DMS153 treated with DMSO at 0.1 percent for 48 hours (cell line): ENCODE results near the gene KLHL17.
"Not testable (repeated sequence)": the region's sequence is repeated elsewhere in the genome, so short reads cannot be mapped to it uniquely, and the experiment has no call there.

Experiments
- DNase-seq: peaks from one replicate; lab custom pipeline; 2025; ENCODE audit not compliant: unreplicated experiment; lab: John Stamatoyannopoulos, UW

The KLHL17 gene

DNA sequence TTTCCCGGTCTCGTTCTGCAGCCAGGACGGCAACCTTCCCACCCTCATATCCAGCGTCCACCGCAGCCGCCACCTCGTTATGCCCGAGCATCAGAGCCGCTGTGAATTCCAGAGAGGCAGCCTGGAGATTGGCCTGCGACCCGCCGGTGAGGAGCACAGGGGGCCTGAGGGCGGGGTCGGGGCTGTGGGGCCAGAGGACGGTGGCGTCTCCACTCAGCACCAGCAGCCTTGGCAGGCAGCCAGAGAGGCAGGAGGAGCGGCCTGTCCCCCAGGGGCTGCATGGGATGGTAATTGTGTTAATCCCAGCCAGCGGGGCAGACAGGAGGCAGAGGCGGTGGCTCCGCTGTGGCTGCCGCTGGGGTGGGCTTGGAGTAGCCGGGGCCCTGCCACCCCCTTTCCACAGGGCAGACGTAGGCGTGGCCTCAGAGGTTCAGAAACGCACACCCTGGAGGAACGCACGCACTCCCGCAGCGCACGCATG, 24.6 kb upstream of the KLHL17 start:
- DNase-seq = peak; percentile 46

DNA sequence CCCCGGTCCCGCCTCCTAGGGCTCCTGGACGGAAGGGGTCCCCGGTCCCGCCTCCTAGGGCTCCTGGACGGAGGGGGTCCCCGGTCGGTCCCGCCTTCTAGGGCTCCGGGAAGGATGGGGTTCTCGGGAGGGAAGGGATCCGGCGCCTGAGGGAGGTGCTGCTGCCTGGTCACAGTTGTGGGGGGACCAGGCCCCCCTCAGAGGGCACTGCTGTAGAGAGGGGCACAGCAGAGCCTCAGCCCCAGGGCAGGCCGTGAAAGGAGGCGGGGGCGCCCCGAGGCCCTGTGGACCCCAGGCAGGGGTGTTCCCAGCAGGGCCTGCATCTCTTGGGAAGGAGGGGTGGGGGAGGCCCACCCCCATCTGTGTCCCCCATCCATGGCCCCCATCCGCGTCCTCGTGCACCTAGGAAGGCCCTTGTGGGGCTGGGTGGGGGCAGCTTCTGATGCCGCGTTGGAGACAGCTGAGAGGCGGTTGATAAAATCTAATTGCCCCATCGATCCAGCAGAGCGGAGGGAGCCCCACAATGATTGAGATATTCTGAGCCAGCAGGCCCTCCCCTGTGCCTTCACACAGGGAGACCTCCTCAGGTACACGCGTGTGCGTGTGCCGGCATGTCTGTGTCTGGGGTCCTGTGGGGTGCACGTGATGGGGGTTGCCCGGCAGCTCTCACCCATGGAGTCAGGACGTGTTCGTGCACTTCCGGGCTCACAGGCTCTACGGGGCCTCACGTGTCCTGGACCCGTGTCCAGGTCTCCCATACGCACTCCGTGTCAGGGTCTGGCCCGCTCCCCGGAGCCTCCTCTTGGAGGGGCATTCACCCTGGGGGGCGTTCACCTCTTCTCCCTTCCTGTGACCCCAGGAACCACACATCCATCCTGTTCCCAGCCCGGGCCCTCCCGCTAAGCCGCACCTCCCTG, 23.8 kb upstream of the KLHL17 start:
- no peak for DNase-seq

DNA sequence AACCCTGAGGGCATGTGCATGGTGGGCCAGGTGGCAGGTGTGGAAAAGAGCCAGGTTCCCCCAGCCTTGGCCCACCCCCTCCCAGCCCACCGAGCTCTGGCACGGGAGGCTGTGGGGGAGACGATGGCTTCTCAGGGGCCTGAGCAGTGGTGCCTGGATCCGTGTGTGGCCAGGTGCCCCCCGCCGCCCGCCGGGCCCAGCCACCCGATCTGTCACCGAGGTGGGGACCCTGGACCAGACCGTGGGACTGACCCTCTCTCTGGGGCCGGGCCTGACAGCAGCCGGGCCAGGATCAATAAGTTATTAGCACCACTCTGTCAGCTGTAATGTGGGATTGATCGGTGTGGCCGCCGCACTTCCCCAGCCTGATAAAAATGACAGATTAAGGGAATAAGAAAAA, 22.9 kb upstream of the KLHL17 start:
- no peak for DNase-seq

DNA sequence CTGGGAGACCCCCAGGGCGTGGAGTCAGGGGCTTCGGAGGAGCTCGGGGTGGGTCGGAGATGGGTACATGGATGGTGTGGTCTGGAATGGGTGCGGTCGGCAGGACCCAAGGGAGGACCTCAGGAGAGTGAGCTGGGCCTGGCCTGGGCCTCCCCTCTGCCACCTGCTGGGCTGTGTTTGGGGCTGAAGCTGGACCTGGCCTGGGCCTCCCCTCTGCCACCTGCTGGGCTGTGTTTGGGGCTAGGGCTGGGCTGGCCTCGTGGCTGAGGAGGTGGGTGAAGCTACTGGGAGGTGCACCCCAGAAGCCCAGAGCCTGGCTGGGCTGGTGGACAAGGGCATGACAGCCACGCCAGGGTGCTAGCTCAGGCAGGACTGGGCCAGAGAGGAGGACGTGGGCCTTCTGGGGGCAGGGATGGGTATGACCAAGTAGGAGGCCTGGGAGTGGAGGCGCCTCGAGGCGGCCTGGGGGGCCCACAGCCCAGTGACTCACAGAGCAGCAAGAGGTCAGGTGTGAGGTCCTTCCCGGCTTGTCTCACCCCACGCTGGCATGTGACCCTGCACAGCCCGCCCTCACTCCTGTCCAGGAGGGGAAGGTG, 22.2 kb upstream of the KLHL17 start:
- DNase-seq = no peak

DNA sequence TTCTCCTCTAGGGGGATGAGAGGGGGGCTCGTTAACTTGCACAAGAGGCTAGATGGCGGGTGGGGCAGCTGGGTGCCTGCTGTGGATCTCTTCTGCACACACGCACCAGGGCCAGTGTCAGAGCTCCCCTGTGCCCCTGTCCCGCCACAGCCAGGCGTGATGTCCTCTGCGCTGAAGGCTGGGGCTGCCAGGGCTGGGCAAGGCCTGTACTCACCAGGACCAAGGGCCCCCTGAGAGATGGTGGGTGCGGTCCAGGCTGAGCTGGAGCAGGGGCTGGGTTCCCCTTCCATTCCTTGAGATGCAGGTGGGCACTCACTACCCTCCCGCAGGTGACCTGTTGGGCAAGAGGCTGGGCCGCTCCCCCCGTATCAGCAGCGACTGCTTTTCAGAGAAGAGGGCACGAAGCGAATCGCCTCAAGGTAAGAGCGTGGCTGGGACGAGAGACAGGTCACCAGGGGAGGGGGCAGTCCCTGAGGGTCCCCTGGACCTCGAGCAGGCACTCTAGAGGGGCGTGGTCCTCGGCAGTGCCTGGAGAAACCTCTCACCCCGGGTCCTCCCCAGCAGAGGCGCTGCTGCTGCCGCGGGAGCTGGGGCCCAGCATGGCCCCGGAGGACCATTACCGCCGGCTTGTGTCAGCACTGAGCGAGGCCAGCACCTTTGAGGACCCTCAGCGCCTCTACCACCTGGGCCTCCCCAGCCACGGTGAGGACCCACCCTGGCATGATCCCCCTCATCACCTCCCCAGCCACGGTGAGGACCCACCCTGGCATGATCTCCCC, 21.5 kb upstream of the KLHL17 start:
- no peak for DNase-seq

DNA sequence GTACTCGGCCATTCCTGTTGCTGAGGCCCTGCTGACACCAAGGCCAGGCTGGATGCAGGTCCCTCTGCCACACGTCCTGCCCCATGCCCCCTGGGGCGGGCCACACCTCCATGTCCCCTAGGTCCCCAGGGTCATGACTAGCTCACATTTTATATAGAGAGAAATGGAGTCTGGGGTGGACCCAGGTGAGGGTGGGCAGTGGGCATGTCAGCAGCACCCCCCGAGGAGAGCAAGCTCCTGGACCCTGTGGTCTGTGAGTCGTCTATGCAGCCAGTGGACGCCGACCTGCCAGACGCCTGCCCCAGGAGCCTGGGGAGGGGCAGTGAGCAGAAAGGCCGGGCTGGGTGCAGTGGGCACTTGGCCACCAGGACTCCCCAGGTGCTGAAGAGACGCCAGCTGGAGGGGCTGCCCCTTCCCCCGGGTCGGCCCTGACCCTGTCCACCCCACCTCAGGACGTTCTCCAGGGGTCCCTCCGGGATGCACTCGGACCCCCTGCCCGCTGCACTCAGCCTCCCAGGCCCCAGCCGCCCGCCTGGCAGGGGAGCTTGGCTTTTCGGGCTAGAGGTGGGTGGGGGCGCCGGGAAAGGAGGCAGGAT, 20.8 kb upstream of the KLHL17 start:
- no peak for DNase-seq

DNA sequence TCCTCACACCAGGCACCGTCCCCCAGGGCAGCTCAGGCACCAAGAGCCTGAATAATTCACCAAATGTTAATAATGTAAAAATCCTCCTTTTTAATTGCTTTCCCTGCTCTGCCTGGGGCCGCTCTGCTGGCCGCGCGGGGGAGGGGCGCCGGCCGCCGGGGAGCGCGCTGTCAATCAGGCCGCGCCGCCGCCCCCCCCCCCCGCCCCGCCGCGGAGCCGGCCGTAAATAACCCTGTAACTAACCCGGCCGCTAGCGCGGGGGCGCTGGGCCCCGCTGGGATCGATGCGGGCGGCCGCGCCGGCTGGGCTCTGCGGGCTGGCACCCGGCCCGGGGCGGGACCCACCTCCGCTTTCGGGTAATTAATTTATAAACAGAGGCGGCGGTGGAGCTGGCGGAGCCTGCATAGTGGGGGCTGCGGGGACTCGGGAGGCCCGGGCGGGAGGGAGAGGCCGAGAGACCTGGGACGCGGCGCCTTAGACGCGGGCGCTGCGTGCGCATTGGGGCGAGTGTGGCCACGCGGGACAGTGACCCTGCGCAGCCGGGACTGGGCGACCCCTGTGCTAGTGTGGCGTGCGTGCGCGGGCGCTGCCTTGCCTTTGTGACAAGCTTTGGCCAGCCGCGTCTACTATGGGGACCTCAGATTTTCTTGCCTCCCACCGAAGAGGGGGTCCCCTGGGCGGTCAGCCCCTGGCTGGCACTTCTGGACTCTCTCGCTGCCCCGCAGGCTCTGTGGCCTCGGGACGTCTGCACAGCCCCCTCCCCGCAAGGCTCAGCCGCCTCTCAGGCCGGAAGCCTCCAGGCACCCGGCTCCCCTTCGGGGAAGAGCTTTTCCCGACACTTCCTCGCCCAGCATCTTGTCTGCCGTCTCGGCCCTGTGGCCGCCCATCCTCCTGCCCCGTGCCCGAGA, 20.0 kb upstream of the KLHL17 start:
- DNase-seq = peak; percentile 69

DNA sequence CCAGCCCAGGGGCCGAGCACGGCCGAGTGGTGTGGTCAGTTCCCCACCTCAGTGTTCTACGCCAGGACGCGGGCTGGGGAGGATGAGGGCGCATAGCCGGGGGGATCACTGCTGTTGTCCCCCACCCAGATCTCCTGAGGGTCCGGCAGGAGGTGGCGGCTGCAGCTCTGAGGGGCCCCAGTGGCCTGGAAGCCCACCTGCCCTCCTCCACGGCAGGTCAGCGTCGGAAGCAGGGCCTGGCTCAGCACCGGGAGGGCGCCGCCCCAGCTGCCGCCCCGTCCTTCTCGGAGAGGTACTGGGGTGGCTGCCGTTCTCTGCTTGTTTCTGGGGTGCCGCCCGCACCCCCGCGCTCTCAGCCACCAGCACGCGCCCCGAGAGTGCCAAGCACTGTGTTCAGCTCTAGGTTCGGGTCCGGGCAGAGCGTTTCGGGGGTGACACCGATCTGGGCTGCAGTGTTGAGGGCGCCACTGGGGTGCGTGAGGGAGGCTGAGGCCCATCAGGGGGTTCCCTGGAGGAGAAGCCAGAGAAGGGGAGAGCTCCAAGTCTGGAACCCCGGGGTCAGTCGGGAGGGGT, 19.3 kb upstream of the KLHL17 start:
- DNase-seq = no peak

DNA sequence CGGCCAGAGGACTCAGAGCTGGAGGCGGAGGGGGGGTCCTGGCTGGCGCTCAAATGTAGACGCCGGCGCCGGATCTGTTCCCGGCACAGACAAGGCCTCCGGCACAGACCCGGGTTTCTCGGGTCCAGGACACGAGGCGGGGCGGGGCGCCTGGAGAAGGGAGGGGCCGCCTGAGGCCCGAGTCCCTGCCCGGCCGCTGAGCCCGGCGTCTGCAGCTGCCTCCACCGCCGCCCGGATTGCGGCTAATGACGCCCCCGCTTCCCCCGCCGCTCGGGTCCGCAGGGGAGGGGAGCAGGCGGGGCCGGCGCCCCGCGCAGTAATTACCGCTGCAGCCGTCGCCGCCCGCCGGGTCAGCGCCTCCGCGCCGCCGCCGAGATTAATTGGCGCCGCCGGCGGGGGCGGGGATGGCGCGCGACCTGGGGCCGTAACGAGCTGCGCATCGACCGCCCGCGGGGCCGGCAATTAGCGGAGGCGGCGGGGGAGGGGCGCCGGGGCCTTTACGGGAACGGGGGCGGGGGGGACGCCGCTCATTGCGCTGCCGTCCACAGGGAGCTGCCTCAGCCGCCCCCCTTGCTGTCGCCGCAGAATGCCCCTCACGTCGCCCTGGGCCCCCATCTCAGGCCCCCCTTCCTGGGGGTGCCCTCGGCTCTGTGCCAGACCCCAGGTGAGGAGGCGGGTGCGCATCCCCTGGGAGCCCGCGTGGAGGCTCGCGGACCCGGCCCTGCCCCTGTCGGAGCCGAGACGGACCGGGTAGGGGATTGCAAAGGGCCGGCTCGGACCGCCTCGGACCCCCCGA, 18.6 kb upstream of the KLHL17 start:
- DNase-seq = peak; percentile 89

DNA sequence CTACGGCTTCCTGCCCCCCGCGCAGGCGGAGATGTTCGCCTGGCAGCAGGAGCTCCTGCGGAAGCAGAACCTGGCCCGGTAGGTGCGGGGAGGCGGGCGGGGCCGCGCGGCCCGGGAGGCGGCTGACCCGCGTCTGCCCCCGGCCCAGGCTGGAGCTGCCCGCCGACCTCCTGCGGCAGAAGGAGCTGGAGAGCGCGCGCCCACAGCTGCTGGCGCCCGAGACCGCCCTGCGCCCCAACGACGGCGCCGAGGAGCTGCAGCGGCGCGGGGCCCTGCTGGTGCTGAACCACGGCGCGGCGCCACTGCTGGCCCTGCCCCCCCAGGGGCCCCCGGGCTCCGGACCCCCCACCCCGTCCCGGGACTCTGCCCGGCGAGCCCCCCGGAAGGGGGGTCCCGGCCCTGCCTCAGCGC, 18.0 kb upstream of the KLHL17 start:
- DNase-seq = no peak

DNA sequence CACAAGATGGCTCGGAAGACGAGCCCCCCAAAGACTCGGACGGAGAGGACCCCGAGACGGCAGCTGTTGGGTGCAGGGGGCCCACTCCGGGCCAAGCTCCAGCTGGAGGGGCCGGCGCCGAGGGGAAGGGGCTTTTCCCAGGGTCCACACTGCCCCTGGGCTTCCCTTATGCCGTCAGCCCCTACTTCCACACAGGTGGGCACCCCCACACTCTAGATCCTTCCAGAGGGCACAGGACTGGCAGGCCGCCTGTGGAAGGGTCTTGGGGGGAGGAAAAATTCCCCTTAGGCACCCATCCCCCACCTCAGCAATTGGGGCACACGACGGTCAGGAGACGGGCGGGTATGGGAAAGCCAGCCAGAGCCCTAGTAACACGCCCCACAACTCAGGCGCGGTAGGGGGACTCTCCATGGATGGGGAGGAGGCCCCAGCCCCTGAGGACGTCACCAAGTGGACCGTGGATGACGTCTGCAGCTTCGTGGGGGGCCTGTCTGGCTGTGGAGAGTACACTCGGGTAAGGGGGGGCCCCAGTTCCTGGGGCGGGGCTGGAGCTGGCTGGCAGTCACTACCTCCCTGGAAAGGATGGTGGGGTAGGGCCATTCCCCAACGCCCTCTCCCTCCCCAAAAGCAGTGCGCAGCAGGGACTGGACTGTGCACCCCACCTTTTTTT, 17.4 kb upstream of the KLHL17 start:
- no peak for DNase-seq

DNA sequence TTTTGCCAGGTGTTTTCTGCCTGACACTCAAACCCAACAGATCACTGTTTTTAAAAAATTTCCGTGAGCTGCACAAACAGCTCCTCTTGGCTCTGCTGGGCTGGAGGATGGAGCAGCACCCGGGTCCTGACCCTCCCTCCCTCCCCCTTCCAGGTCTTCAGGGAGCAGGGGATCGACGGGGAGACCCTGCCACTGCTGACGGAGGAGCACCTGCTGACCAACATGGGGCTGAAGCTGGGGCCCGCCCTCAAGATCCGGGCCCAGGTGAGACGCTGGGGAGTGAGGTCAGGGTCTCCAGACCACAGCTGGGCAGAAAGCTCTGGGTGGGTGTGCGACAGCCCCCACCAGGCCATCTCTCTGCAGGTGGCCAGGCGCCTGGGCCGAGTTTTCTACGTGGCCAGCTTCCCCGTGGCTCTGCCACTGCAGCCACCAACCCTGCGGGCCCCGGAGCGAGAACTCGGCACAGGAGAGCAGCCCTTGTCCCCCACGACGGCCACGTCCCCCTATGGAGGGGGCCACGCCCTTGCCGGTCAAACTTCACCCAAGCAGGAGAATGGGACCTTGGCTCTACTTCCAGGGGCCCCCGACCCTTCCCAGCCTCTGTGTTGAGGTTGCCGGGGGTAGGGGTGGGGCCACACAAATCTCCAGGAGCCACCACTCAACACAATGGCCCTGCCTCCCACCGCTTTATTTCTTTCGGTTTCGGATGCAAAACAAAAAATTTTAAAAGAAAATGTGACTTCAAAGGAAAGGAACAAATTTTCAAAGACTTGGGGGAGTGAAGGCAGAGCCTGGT, 16.6 kb upstream of the KLHL17 start:
- DNase-seq = no peak

DNA sequence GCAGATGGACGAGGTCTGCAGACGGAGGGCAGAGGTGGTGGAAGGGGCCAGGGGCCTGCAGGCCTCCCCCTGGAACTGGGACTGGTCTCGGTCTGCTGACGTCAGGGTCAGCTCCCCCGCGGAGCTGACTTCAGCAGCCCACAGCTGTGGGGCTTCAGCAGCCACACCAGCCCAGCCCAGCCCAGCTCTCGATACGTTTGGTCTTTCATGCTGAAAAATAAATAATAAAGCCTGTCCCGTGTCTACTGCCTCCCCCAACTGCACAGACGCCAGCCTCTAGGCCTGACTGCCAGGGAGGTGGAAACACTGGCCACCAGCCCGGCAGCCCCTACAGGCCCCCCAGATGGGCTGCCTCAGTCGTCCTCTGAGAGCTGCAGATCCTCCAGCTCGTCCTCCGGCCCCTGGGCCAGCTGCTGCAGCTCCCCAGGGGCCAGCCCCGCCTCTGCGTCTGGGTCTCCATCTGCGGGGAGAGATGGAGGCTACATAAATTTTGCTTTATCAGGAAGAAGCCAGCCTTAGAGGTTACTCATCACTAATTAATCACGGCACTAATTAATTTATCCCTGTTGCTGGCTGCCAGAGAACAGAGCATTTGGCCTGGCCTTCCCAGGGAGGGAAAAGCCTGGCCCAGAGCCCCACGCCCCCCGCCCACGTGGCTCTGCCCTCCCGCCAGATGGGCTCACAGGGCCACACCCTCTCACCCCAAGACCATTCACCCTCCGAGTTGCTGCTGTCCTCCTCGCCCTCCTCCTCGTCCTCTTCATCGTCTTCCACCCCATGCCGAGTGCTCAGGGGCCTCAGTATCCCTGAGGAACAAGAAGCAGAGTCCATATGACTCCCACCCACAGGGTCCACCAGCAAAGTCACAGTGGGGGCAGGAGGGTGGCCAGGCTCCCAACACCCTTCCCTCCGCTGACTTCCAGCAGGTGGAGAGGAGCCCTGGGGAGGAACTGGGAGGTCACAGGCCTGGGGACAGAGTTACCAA, 15.8 kb upstream of the KLHL17 start:
- no peak for DNase-seq

DNA sequence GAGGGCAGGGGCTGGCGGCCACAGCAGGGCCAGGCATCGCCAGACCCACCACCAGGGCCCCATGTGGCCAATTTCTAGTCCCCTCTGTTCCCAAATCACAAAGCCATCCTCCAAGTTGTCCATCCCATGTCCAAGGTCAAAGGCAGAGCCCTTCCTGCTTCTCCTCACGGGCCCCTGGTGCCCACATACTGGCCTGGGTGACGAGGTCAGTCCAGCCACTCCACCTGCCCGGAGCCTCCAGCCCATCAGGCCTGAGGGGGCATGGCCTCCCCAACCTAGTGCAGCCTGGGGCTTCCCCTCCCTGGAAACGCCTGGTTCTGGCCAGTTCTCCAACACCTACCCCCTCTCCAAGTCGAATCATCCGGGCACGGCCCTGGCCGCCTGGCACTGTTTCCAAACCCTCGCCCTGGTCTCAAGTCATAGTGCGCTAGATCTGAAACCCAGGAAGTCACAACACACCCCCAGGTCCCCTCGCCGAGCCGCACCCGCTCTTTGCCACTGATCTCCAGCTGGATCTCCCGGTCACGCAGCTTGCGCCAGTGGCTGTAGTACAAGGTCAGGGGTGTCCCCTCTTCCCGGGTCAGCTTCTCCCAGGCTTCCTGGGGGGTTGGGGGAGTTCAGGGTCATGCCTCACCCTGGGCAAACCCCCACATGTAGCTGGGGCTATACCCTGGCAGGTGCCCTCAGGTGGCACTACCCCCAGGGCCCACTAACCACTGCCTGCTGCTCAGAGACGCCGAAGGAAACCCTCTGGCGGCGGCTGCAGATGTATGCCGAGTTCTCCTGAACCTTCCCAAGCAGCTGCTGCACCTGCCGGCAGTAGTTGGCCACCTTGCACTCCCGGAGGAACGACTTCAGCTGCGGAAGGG, 14.5 kb upstream of the KLHL17 start:
- DNase-seq = no peak

DNA sequence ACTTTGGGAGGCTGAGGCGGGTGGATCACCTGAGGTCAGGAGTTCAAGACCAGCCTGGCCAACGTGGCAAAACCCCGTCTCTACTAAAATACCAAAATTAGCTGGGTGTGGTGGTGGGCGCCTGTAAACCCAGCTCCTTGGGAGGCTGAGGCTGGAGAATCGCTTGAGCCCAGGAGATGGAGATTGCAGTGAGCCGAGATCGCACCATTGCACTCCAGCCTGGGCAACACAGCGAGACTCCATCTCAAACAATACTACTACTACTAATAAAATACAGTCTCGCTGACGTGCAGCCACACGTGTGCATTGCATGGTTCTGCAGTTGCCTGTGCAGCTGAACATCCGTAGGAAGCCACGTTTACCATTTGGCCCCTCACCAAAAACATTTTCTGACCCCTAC, 13.6 kb upstream of the KLHL17 start:
- DNase-seq = not testable (repeated sequence)

DNA sequence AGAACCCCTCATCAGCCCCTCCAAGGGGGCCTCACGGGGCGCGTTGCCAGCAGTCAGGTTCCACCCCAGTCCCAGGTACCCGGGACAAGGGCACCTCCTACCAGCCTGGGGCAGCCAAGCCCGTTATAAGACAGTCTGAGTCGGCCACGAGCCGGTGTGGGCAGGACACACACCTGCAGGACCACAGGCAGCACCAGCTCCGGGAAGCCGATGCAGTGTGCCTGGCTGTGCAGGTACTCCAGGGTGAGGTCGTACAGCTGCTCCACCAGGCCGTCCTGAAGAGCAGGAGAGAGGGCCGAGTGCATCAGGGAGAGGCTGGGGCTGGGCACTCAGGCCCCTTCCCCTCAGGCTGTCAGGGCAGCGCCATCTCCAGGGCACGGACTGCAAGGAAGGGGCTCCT, 12.4 kb upstream of the KLHL17 start:
- no peak for DNase-seq
